OCI-LY3 (cell line): ENCODE results near the gene B4GALNT3.

Experiments used
- H2AFZ ChIP-seq: fragments of 200-600, 300-600 bp; shearing (Covaris generic); 2 replicates; pipeline ENCODE4 v1.6.0; 2014; ENCODE audit warnings: antibody characterized with exemption, low read depth, low read length
- H3K27ac ChIP-seq: fragments of 200-600, 300-600 bp; sonication (generic); 2 replicates; pipeline ENCODE4 v1.5.1; 2014; ENCODE audit warnings: mild to moderate bottlenecking, low read length, moderate library complexity, mixed read lengths
- H3K27me3 ChIP-seq: fragments of 200-600, 300-600 bp; sonication (generic); 2 replicates; pipeline ENCODE4 v1.6.1; 2014; ENCODE audit warnings: low read depth, low read length, mixed read lengths
- H3K36me3 ChIP-seq: fragments of 200-600, 300-600 bp; sonication (generic); replicated peaks from 2 replicates; pipeline ENCODE3; 2014; ENCODE audit warnings: low read depth, low read length, mixed read lengths
- H3K4me1 ChIP-seq: fragments of 300-600, 200-600 bp; sonication (generic); 2 replicates; pipeline ENCODE4 v1.6.1; 2014; ENCODE audit warnings: low read length, mixed read lengths
- H3K4me2 ChIP-seq: fragments of 200-600, 300-600 bp; sonication (generic); 2 replicates; pipeline ENCODE4 v1.6.1; 2014; ENCODE audit warnings: low read length, mixed read lengths
- H3K4me3 ChIP-seq: fragments of 300-600, 200-600 bp; sonication (generic); 2 replicates; pipeline ENCODE4 v1.5.1; 2014; ENCODE audit warnings: antibody characterized with exemption, mild to moderate bottlenecking, low read length, moderate library complexity
- H3K79me2 ChIP-seq: fragments of 300-600, 200-600 bp; shearing (Covaris generic); 2 replicates; pipeline ENCODE4 v1.6.1; 2014; ENCODE audit warnings: mild to moderate bottlenecking, low read length, mixed read lengths
- H3K9ac ChIP-seq: fragments of 300-600, 200-600 bp; shearing (Covaris generic); 2 replicates; pipeline ENCODE4 v1.6.0; 2014; ENCODE audit warnings: mild to moderate bottlenecking, low read length, moderate library complexity
- H3K9me3 ChIP-seq: fragments of 200-600, 300-600 bp; shearing (Covaris generic); 2 replicates; pipeline ENCODE4 v1.6.1; 2014; ENCODE audit warnings: low read length, mixed read lengths; ENCODE audit not compliant: insufficient read depth
- H4K20me1 ChIP-seq: fragments of 200-600, 300-600 bp; sonication (generic); 2 replicates; pipeline ENCODE4 v1.6.1; 2016; ENCODE audit warnings: low read length, mixed read lengths; ENCODE audit not compliant: insufficient read depth
- EZH2phosphoT487 ChIP-seq: fragments of 200-600 bp; shearing (Covaris generic); IDR thresholded peaks from 2 replicates; pipeline ENCODE4 v1.6.1; 2018; ENCODE audit warnings: antibody characterized with exemption, mixed run types, low read depth
- TF ChIP-seq, protein P1 (sequence below): fragments of 200-600, 300-600 bp; sonication (generic); IDR thresholded peaks from 2 replicates; pipeline ENCODE4 v1.5.1; 2014; ENCODE audit warnings: antibody characterized with exemption, low read length, low read depth

The B4GALNT3 gene

DNA sequence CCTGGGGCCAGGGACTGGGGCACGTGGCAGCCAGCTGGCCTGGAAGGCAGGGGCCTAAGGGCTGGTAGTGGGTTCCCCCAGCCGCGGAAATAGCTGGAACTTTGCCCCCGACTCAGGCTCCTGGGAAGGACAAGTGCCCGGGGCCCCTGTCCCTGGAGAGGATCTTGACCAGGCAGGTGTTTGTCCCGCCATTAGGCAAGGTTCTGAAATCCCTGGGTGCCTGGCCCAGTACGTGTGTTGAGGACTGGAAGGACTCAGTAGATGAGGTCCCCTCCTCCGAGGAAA is 94.2 kb downstream of the B4GALNT3 start:
- Histone ChIP-seq H3K4me2 (no peak overlapping the region), H3K27me3 (peaks cover 13% of the 10 kb centered on the region), H3K9me3 (no peaks in the 10 kb centered on the region), H3K27ac (no peak overlapping the region), H3K4me3 (no peak overlapping the region), H3K4me1 (no peaks in the 10 kb centered on the region), H2AFZ (no peak overlapping the region), H3K36me3 (no peaks in the 10 kb centered on the region), H4K20me1 (no peaks in the 10 kb centered on the region), H3K79me2 (no peaks in the 10 kb centered on the region), H3K9ac (no peak overlapping the region)
- TF ChIP-seq, protein P1, sequence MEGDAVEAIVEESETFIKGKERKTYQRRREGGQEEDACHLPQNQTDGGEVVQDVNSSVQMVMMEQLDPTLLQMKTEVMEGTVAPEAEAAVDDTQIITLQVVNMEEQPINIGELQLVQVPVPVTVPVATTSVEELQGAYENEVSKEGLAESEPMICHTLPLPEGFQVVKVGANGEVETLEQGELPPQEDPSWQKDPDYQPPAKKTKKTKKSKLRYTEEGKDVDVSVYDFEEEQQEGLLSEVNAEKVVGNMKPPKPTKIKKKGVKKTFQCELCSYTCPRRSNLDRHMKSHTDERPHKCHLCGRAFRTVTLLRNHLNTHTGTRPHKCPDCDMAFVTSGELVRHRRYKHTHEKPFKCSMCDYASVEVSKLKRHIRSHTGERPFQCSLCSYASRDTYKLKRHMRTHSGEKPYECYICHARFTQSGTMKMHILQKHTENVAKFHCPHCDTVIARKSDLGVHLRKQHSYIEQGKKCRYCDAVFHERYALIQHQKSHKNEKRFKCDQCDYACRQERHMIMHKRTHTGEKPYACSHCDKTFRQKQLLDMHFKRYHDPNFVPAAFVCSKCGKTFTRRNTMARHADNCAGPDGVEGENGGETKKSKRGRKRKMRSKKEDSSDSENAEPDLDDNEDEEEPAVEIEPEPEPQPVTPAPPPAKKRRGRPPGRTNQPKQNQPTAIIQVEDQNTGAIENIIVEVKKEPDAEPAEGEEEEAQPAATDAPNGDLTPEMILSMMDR: no peak
- TF ChIP-seq EZH2phosphoT487: no peak

DNA sequence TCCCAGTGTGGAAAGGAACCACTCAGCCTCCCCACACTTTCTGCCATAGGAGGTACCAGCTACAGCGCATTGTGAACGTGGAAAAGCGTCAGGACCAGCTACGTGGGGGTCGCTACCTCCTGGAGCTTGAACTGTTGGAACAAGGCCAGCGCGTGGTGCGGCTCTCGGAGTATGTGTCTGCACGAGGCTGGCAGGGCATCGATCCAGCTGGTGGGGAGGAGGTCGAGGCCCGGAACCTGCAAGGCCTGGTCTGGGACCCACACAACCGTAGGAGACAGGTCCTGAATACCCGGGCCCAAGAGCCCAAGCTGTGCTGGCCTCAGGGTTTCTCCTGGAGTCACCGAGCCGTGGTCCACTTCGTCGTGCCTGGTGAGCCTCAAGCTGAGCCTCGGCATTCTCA is 96.8 kb downstream of the B4GALNT3 start:
- no peak overlapping the region for H3K27ac ChIP-seq
- no peak overlapping the region for H3K4me3 ChIP-seq
- H3K79me2 ChIP-seq: no peaks in the 10 kb centered on the region
- no peaks in the 10 kb centered on the region for H3K9me3 ChIP-seq
- peaks cover 23% of the 10 kb centered on the region for H3K27me3 ChIP-seq
- no peaks in the 10 kb centered on the region for H3K36me3 ChIP-seq
- no peak overlapping the region for H3K9ac ChIP-seq
- no peaks in the 10 kb centered on the region for H4K20me1 ChIP-seq
- no peak overlapping the region for H3K4me2 ChIP-seq
- TF ChIP-seq, protein P1: no peak
- TF ChIP-seq EZH2phosphoT487: no peak
- no peak overlapping the region for H2AFZ ChIP-seq
- H3K4me1 ChIP-seq: no peaks in the 10 kb centered on the region

DNA sequence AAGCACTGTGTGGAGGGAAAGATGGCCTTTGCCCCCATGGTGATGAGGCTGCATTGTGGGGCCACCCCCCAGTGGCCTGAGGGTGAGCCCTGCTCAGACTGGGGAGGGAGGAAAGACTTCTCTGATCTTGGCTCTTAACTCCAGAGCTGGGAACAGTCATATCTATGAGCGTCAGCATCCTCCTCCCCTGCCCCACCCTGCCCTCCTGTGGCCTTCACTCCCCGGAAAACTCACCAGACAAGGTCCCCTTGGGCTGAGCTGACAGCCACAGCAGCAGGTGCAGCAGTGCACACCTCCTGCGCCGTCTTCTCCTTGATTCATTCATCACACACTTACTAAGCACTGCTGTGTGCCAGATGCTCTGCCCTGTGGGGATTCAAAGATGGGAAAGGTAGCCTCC is 98.8 kb downstream of the B4GALNT3 start:
- Histone ChIP-seq H3K4me1 (no peaks in the 10 kb centered on the region), H2AFZ (no peak overlapping the region), H3K9ac (no peak overlapping the region), H4K20me1 (no peaks in the 10 kb centered on the region), H3K4me2 (no peak overlapping the region), H3K9me3 (no peaks in the 10 kb centered on the region), H3K27me3 (peaks cover 13% of the 10 kb centered on the region; the same call in 1 of the 2 replicates), H3K36me3 (no peaks in the 10 kb centered on the region), H3K27ac (no peak overlapping the region), H3K79me2 (no peaks in the 10 kb centered on the region), H3K4me3 (no peak overlapping the region)
- no peak for TF ChIP-seq EZH2phosphoT487
- TF ChIP-seq, protein P1: no peak

DNA sequence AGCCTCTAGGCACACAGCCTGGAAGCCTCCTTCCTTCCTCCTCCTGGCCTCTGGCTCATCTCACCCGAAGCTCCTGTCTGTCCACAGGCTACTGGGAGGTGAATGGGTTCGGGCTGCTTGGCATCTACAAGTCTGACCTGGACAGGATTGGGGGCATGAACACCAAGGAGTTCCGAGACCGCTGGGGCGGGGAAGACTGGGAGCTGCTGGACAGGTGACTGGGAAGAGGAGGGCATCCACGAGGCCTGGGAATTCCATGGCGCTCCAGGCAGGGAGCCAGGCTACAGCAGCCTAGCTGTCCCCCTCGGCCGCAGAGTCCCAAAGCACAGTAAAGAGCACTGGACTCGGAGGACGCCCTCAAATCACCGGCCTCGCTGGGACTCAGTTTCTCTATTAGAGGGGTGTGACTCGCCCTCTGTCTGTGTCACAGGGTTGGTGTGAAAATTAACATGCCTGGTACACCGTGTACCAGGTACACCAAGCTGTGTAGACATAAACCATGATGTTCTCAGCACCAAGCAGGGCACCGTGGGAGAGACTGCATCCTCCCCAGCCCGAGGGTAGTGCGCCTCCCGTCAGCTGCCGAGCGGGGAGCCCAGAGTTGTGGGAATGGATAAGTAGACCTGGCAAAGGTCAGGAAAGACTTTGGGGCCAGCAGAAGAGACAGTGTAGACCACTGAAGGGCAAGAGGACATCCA is 99.6 kb downstream of the B4GALNT3 start:
- Histone ChIP-seq H3K36me3 (no peaks in the 10 kb centered on the region), H4K20me1 (no peaks in the 10 kb centered on the region), H3K4me1 (no peaks in the 10 kb centered on the region), H3K4me2 (no peak overlapping the region), H3K27me3 (peaks cover 13% of the 10 kb centered on the region; the same call in 1 of the 2 replicates), H3K9ac (no peak overlapping the region), H3K4me3 (no peak overlapping the region), H3K79me2 (no peaks in the 10 kb centered on the region), H3K9me3 (no peaks in the 10 kb centered on the region), H3K27ac (no peak overlapping the region), H2AFZ (no peak overlapping the region)
- no peak for TF ChIP-seq EZH2phosphoT487
- TF ChIP-seq, protein P1: no peak
